ENCODE measurements around the gene SH2B3.
"Not testable (repeated sequence)": the region's sequence is repeated elsewhere in the genome, so short reads cannot be mapped to it uniquely, and the experiment has no call there.

The SH2B3 gene

GRCh38 chr12:111367661-111368221, 38.0 kb upstream of the SH2B3 start:
- H3K9me3 ChIP-seq (ENCODE audit: severe bottlenecking): no peaks in the 10 kb centered on the region
- H3K27ac ChIP-seq: no peak overlapping the region
- TF ChIP-seq, protein P1, sequence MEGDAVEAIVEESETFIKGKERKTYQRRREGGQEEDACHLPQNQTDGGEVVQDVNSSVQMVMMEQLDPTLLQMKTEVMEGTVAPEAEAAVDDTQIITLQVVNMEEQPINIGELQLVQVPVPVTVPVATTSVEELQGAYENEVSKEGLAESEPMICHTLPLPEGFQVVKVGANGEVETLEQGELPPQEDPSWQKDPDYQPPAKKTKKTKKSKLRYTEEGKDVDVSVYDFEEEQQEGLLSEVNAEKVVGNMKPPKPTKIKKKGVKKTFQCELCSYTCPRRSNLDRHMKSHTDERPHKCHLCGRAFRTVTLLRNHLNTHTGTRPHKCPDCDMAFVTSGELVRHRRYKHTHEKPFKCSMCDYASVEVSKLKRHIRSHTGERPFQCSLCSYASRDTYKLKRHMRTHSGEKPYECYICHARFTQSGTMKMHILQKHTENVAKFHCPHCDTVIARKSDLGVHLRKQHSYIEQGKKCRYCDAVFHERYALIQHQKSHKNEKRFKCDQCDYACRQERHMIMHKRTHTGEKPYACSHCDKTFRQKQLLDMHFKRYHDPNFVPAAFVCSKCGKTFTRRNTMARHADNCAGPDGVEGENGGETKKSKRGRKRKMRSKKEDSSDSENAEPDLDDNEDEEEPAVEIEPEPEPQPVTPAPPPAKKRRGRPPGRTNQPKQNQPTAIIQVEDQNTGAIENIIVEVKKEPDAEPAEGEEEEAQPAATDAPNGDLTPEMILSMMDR (IDR thresholded peaks at IDR 0.05; ENCODE audit: low read depth, low read length): no peak
- H3K36me3 ChIP-seq: peaks cover 14% of the 10 kb centered on the region
- no peaks in the 10 kb centered on the region for H3K27me3 ChIP-seq (ENCODE audit: insufficient read depth, low read depth, severe bottlenecking)
- DNase-seq: no peak
- H3K4me3 ChIP-seq (ENCODE audit: low read depth, low read length): peak overlapping the region; percentile 80

DNA sequence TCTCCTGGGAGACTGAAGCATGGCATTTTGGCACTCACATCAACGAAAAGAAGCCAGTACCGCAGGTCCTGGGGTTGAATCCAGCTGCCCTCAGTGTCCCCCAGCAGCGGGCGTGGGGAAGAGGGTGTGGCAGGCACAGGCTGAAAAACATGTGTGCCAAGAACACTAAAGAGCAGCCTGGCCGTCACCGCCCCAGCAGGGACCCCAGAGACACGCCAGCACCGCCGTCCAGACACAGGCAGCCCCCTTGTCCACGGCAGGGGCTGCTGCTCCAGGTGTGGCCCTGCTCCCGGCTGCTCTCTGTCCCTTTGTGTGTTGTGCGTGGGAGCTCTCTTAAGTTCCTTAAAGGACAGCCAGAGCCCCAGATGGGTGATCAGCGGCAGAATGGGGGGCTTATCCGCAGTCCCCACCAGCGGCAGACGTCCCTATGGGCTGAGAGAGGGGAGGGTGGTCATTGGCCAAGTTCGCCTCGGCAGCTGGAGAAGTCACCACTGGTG, 37.4 kb upstream of the SH2B3 start:
- H3K27me3 ChIP-seq (ENCODE audit: insufficient read depth, low read depth, severe bottlenecking): no peaks in the 10 kb centered on the region
- H3K36me3 ChIP-seq: peaks cover 14% of the 10 kb centered on the region
- peak overlapping the region; percentile 80 for H3K4me3 ChIP-seq (ENCODE audit: low read depth, low read length)
- no peak for DNase-seq
- TF ChIP-seq, protein P1 (IDR thresholded peaks at IDR 0.05; ENCODE audit: low read depth, low read length): no peak
- H3K9me3 ChIP-seq (ENCODE audit: severe bottlenecking): no peaks in the 10 kb centered on the region
- H3K27ac ChIP-seq: peak overlapping the region; percentile 65

GRCh38 chr12:111368788-111369495, 36.8 kb upstream of the SH2B3 start, which contains the start of gene PHETA1:
Gene PHETA1, minus strand, starts transcription at chr12:111369095. Its CDS starts 5,668 bp downstream, at chr12:111363427.
- peak; percentile 96 for DNase-seq
- Histone ChIP-seq H3K27me3 (ENCODE audit: insufficient read depth, low read depth, severe bottlenecking) (no peaks in the 10 kb centered on the region), H3K4me3 (ENCODE audit: low read depth, low read length) (peak within 1 kb of the TSS; percentile 80), H3K27ac (peak within 1 kb of the TSS; percentile 65), H3K9me3 (ENCODE audit: severe bottlenecking) (no peaks in the 10 kb centered on the region), H3K36me3 (peaks cover 11% of the 10 kb centered on the region)
- TF ChIP-seq, protein P1 (IDR thresholded peaks at IDR 0.05; ENCODE audit: low read depth, low read length): no peak

GRCh38 chr12:111369496-111370220, 36.1 kb upstream of the SH2B3 start:
- Histone ChIP-seq H3K9me3 (ENCODE audit: severe bottlenecking) (no peaks in the 10 kb centered on the region), H3K4me3 (ENCODE audit: low read depth, low read length) (peak overlapping the region; percentile 80), H3K27me3 (ENCODE audit: insufficient read depth, low read depth, severe bottlenecking) (no peaks in the 10 kb centered on the region), H3K36me3 (peaks cover 11% of the 10 kb centered on the region), H3K27ac (peak overlapping the region; percentile 65)
- TF ChIP-seq, protein P1 (IDR thresholded peaks at IDR 0.05; ENCODE audit: low read depth, low read length): no peak
- DNase-seq: no peak

- H3K9me3 ChIP-seq (ENCODE audit: severe bottlenecking); DNase-seq: not testable (repeated sequence)
These were observed 32.5 kb upstream of the SH2B3 start for GRCh38 chr12:111373231-111373630.

DNA sequence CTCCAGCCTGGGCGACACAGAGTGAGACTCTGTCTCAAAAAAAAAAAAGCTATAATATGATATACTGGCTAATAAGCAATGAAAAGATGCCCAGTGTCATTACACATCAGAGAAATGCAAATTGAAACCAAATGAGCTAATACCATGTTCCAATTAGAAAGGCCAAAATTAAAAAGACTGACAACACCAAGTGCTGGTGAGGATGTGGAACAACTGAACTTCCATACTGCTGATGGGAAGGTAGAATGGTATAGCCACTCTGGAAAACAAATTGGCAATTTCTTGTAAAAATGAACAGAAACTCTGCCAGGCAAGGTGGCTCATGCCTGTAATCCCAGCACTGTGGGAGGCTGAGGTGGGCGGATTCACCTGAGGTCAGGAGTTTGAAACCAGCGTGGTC, 28.3 kb upstream of the SH2B3 start:
- TF ChIP-seq, protein P1 (IDR thresholded peaks at IDR 0.05; ENCODE audit: low read depth, low read length): no peak
- H3K36me3 ChIP-seq: no peaks in the 10 kb centered on the region
- no peak for DNase-seq
- no peaks in the 10 kb centered on the region for H3K9me3 ChIP-seq (ENCODE audit: severe bottlenecking)
- H3K27me3 ChIP-seq (ENCODE audit: insufficient read depth, low read depth, severe bottlenecking): no peaks in the 10 kb centered on the region
- no peak overlapping the region for H3K27ac ChIP-seq
- H3K4me3 ChIP-seq (ENCODE audit: low read depth, low read length): no peak overlapping the region

More at GRCh38 chr12:111373231-111373630, 32.5 kb upstream of the SH2B3 start:
- H3K36me3 ChIP-seq; H3K27ac ChIP-seq; H3K4me3 ChIP-seq (ENCODE audit: low read depth, low read length); H3K27me3 ChIP-seq (ENCODE audit: insufficient read depth, low read depth, severe bottlenecking): not testable (repeated sequence)

Measured in WERI-Rb-1 (cell line).